Measurements from ENCODE around the gene TMEM165. TPM values are rescaled to one million over a fixed set of nuclear protein-coding genes. Genes with fewer than 3 reads are reported as not detected.

TMEM165 gene
- total and polyA plus RNA-seq, 9 of the 15 experiments (the other 6 are each of a cell fraction or from before 2014, with no cell fraction given), result 21.3 to 145 (median 96.8) TPM

GRCh38 chr4:55396308-55397125 is 760 bp downstream of the TMEM165 start (continued):
- TF ChIP-seq ARID2 (IDR thresholded peaks at IDR 0.05) (no peak), USF1 (CRISPR knock-in tag; IDR thresholded peaks at IDR 0.05) (no peak), HIVEP1 (CRISPR knock-in tag; IDR thresholded peaks at IDR 0.05) (no peak), NCOR1 (IDR thresholded peaks at IDR 0.05) (no peak), CBX2 (IDR thresholded peaks at IDR 0.05; ENCODE audit: insufficient read depth, low read length, poor library complexity, severe bottlenecking) (no peak), ZNF384 (IDR thresholded peaks at IDR 0.05; ENCODE audit: low read depth, low read length) (no peak), C11orf30 (IDR thresholded peaks at IDR 0.05; ENCODE audit: low read depth) (no peak), CC2D1A (IDR thresholded peaks at IDR 0.05) (no peak), ELF4 (CRISPR knock-in tag; IDR thresholded peaks at IDR 0.05) (no peak), SMC3 (conservative IDR thresholded peaks at IDR 0.05; ENCODE audit: insufficient read depth, low read depth, low read length) (no peak), GATA2 (CRISPR knock-in tag; IDR thresholded peaks at IDR 0.05) (no peak), GTF2E2 (tag; IDR thresholded peaks at IDR 0.05) (no peak), RBBP5 (IDR thresholded peaks at IDR 0.05; ENCODE audit: borderline replicate concordance, insufficient read depth, low read length, poor library complexity, severe bottlenecking) (peak; percentile 30), SUPT5H (IDR thresholded peaks at IDR 0.05) (no peak), CGGBP1 (CRISPR knock-in tag; IDR thresholded peaks at IDR 0.05) (no peak), MLLT1 (IDR thresholded peaks at IDR 0.05) (no peak), MTA1 (IDR thresholded peaks at IDR 0.05; ENCODE audit: borderline replicate concordance) (no peak), ATF7 (IDR thresholded peaks at IDR 0.05) (no peak), ZNF175 (CRISPR knock-in tag; IDR thresholded peaks at IDR 0.05; ENCODE audit: low read depth) (no peak), ZNF316 (IDR thresholded peaks at IDR 0.05) (peak; percentile 44; the same call in 1 of the 2 replicates), GATAD2B (IDR thresholded peaks at IDR 0.05; ENCODE audit: borderline replicate concordance) (no peak), MAZ (CRISPR knock-in tag; conservative IDR thresholded peaks at IDR 0.05 in 1 of 2, IDR thresholded peaks at IDR 0.05 in 1 of 2) (no peak)
- TF ChIP-seq, protein P1, sequence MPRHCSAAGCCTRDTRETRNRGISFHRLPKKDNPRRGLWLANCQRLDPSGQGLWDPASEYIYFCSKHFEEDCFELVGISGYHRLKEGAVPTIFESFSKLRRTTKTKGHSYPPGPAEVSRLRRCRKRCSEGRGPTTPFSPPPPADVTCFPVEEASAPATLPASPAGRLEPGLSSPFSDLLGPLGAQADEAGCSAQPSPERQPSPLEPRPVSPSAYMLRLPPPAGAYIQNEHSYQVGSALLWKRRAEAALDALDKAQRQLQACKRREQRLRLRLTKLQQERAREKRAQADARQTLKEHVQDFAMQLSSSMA (CRISPR knock-in tag; IDR thresholded peaks at IDR 0.05), result no peak
- TF ChIP-seq, protein P2, sequence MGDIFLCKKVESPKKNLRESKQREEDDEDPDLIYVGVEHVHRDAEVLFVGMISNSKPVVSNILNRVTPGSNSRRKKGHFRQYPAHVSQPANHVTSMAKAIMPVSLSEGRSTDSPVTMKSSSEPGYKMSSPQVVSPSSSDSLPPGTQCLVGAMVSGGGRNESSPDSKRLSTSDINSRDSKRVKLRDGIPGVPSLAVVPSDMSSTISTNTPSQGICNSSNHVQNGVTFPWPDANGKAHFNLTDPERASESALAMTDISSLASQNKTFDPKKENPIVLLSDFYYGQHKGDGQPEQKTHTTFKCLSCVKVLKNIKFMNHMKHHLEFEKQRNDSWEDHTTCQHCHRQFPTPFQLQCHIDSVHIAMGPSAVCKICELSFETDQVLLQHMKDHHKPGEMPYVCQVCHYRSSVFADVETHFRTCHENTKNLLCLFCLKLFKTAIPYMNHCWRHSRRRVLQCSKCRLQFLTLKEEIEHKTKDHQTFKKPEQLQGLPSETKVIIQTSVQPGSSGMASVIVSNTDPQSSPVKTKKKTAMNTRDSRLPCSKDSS (IDR thresholded peaks at IDR 0.05; ENCODE audit: low read depth, partially characterized antibody), result no peak
- TF ChIP-seq, protein P3, sequence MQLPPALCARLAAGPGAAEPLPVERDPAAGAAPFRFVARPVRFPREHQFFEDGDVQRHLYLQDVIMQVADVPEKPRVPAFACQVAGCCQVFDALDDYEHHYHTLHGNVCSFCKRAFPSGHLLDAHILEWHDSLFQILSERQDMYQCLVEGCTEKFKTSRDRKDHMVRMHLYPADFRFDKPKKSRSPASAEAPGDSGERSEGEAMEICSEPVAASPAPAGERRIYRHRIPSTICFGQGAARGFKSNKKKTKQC (CRISPR knock-in tag; IDR thresholded peaks at IDR 0.05), result no peak
